Endodermal cell (in vitro differentiated cells): Measurements from ENCODE around the gene GJC2. TPM values are rescaled to one million over a fixed set of nuclear protein-coding genes. Genes with fewer than 3 reads are reported as not detected.
A peak's percentile ranks its signal among the peaks of the same experiment; 100 is the strongest.

Experiments used
- DNase-seq: peaks from one replicate; pipeline ENCODE4 v3.0.0-alpha.2; 2017
- H3K27ac ChIP-seq: 2 replicates; pipeline ENCODE4 v1.5.1; 2013; ENCODE audit warnings: mild to moderate bottlenecking, low read depth, low read length, moderate library complexity
- H3K27me3 ChIP-seq: 2 replicates; pipeline ENCODE4 v1.6.1; 2013; ENCODE audit warnings: mild to moderate bottlenecking, low read length, moderate library complexity; ENCODE audit not compliant: insufficient read depth, control insufficient read depth, poor library complexity, severe bottlenecking
- H3K36me3 ChIP-seq: 2 replicates; pipeline ENCODE4 v1.7.0; 2013; ENCODE audit warnings: mild to moderate bottlenecking, low read length, moderate library complexity; ENCODE audit not compliant: control insufficient read depth, insufficient read depth
- H3K4me1 ChIP-seq: one replicate; pipeline ENCODE4 v1.7.0; 2013; ENCODE audit warnings: low read length; ENCODE audit not compliant: control insufficient read depth, insufficient read depth
- H3K4me3 ChIP-seq: 2 replicates; pipeline ENCODE4 v1.5.1; 2013; ENCODE audit warnings: mild to moderate bottlenecking, low read length, moderate library complexity
- H3K9ac ChIP-seq: 2 replicates; pipeline ENCODE4 v1.6.1; 2013; ENCODE audit warnings: mild to moderate bottlenecking, low read length, moderate library complexity; ENCODE audit not compliant: poor library complexity, severe bottlenecking; ENCODE audit errors: extremely low read depth
- H3K9me3 ChIP-seq: 2 replicates; pipeline ENCODE4 v1.6.1; 2013; ENCODE audit warnings: mild to moderate bottlenecking, low read length, moderate library complexity; ENCODE audit not compliant: control insufficient read depth
- H3K27ac Mint-ChIP-seq: 2 replicates; pipeline ENCODE4 v1.8.0; 2020; ENCODE audit warnings: mixed read lengths
- H3K27me3 Mint-ChIP-seq: 2 replicates; pipeline ENCODE4 v1.8.0; 2021; ENCODE audit warnings: mild to moderate bottlenecking, mixed read lengths; ENCODE audit not compliant: insufficient read depth
- H3K36me3 Mint-ChIP-seq: 2 replicates; pipeline ENCODE4 v1.8.0; 2020; ENCODE audit warnings: low read depth, mixed read lengths
- H3K4me1 Mint-ChIP-seq: 2 replicates; pipeline ENCODE4 v1.8.0; 2020; ENCODE audit warnings: mixed read lengths
- H3K4me3 Mint-ChIP-seq: 2 replicates; pipeline ENCODE4 v1.8.0; 2020; ENCODE audit warnings: mild to moderate bottlenecking, moderate library complexity, mixed read lengths
- H3K9me3 Mint-ChIP-seq: 2 replicates; pipeline ENCODE4 v1.8.0; 2020; ENCODE audit warnings: mild to moderate bottlenecking, mixed read lengths
- CTCF ChIP-seq: fragments of 200-600 bp; sonication (generic); conservative IDR thresholded peaks from 2 replicates; pipeline ENCODE4 v1.5.0; 2021; ENCODE audit warnings: antibody characterized with exemption, mild to moderate bottlenecking
- WGBS, 2 experiments: methylation state at CpG; one replicate each; pipeline versions ENCODE4 v1.1.5 to v1.1.7; 2013; ENCODE audit warnings: missing lambda C conversion rate in 2 of 2, mixed read lengths in 1 of 2; ENCODE audit not compliant: insufficient coverage in 1 of 2, insufficient read length in 1 of 2; 5-methylcytosine and 5-hydroxymethylcytosine counted together
- total RNA-seq, 2 donors: library from RNA; stranded (reverse); fragmentation: NEBNext Ultra II Directional in 1 of 2; extraction: Animal tissue kit (Norgen Biotek cat#: 25700) in 1 of 2; gene quantifications; 2 replicates in 1 of 2; 3 replicates in 1 of 2; pipeline ENCODE4 v1.2.1, GENCODE V29; 2021

GJC2 gene
- total RNA-seq, 2 donors from 2014 or later = 0.53 to 0.60 TPM

DNA sequence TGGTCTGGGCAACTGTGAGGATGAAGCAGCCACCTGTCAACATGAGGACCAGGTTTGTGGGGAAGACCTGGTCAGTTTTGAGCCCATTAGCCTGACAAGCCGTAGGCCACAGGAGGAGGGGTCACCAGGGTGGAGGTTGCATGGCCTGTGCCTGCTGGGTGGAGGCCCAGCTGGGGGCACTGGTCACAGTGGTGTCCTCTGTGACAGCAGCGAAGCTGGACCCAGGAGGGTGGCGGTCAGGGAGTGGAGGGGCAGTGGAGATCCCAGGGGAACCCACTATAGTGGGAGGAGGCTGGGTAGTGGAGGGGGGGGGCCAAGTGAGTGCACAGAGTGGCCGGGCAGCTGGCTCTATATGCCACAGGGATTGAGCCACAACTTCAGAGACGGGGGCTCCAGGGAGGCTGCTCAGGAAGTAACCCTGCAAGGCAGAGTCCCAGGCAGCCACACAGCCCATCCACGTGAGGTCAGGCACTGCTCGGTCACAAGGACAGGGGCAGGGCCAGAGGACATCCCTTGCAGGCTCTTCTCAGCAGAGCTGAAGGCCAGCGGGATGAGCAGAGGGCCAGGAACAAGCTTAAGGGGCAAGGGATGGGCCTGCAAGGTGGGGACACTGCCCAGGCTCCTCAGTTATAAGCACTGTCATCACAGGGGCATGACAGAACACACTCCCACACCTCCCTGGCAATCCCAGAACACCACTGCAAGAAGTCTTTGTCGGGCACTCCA, 44.3 kb upstream of the GJC2 start:
- no peak overlapping the region for H3K9ac ChIP-seq
- H3K4me3 ChIP-seq = no peak overlapping the region
- H3K4me3 Mint-ChIP-seq = no peak overlapping the region
- 90 to 94% methylated on average over 9 of the region's 9 CpGs for WGBS, 2 experiments
- peaks cover 2% of the 10 kb centered on the region for H3K27me3 Mint-ChIP-seq
- H3K4me1 ChIP-seq = peaks cover 10% of the 10 kb centered on the region
- peaks cover 8% of the 10 kb centered on the region for H3K4me1 Mint-ChIP-seq
- no peaks in the 10 kb centered on the region for H3K9me3 ChIP-seq
- no peaks in the 10 kb centered on the region for H3K9me3 Mint-ChIP-seq
- H3K36me3 Mint-ChIP-seq = peaks cover 18% of the 10 kb centered on the region
- peak; percentile 30 for DNase-seq
- H3K36me3 ChIP-seq = peaks cover 23% of the 10 kb centered on the region
- no peak overlapping the region for H3K27ac ChIP-seq
- no peak overlapping the region for H3K27ac Mint-ChIP-seq
- no peaks in the 10 kb centered on the region for H3K27me3 ChIP-seq
- TF ChIP-seq CTCF = no peak

- no peaks in the 10 kb centered on the region for H3K9me3 ChIP-seq
- H3K36me3 Mint-ChIP-seq = peaks cover 18% of the 10 kb centered on the region
- peaks cover 12% of the 10 kb centered on the region for H3K4me1 Mint-ChIP-seq
- peaks cover 2% of the 10 kb centered on the region for H3K9me3 Mint-ChIP-seq
- no peak overlapping the region for H3K4me3 Mint-ChIP-seq
- no peak for TF ChIP-seq CTCF
- H3K4me1 ChIP-seq = peaks cover 10% of the 10 kb centered on the region
- no peak overlapping the region for H3K27ac Mint-ChIP-seq
- H3K36me3 ChIP-seq = peaks cover 18% of the 10 kb centered on the region
- H3K27me3 Mint-ChIP-seq = peaks cover 4% of the 10 kb centered on the region
- no peak overlapping the region for H3K4me3 ChIP-seq
- H3K9ac ChIP-seq = no peak overlapping the region
- peak; percentile 36 for DNase-seq
- no peak overlapping the region for H3K27ac ChIP-seq
- 91 to 96% methylated on average over 7 to 8 of the region's 8 CpGs for WGBS, 2 experiments
- H3K27me3 ChIP-seq = no peaks in the 10 kb centered on the region
Measured at GRCh38 chr1:228105996-228106799, 43.5 kb upstream of the GJC2 start.

DNA sequence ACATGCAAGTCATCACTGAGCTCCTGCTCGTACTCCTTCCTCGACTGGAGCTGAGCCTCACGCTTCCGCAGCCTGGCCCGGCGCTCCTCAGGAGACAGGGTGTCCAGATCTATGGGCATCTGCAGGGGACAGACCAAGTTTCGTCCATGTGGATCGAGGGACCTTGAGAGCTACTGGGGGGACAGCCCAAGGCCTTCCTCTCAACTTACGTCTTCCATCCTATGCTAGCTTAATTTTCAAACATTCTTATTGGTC, 43.0 kb upstream of the GJC2 start:
- peaks cover 4% of the 10 kb centered on the region for H3K27me3 Mint-ChIP-seq
- peaks cover 12% of the 10 kb centered on the region for H3K4me1 Mint-ChIP-seq
- H3K4me3 Mint-ChIP-seq = peak overlapping the region; percentile 84
- Histone ChIP-seq H3K27me3 (no peaks in the 10 kb centered on the region), H3K4me3 (no peak overlapping the region), H3K36me3 (peaks cover 14% of the 10 kb centered on the region), H3K4me1 (peaks cover 7% of the 10 kb centered on the region), H3K9ac (no peak overlapping the region), H3K9me3 (no peaks in the 10 kb centered on the region), H3K27ac (no peak overlapping the region)
- peaks cover 13% of the 10 kb centered on the region for H3K36me3 Mint-ChIP-seq
- WGBS, 2 experiments = 93 to 96% methylated on average over 9 of the region's 9 CpGs
- H3K27ac Mint-ChIP-seq = no peak overlapping the region
- peak; percentile 31 for DNase-seq
- H3K9me3 Mint-ChIP-seq = peaks cover 2% of the 10 kb centered on the region
- TF ChIP-seq CTCF = no peak
